ENCODE data around the gene TAS1R1.
"Not testable (repeated sequence)": the region's sequence is repeated elsewhere in the genome, so short reads cannot be mapped to it uniquely, and the experiment has no call there.

The TAS1R1 gene

GRCh38 chr1:6521536-6521935, 33.6 kb upstream of the TAS1R1 start:
- DNase-seq (ENCODE audit: low spot score): no peak

- peak; percentile 57 for DNase-seq (ENCODE audit: low spot score)
Measured at GRCh38 chr1:6523566-6523965, 31.5 kb upstream of the TAS1R1 start.

- DNase-seq (ENCODE audit: low spot score): no peak
Measured at GRCh38 chr1:6526316-6526715, 28.8 kb upstream of the TAS1R1 start.

DNA sequence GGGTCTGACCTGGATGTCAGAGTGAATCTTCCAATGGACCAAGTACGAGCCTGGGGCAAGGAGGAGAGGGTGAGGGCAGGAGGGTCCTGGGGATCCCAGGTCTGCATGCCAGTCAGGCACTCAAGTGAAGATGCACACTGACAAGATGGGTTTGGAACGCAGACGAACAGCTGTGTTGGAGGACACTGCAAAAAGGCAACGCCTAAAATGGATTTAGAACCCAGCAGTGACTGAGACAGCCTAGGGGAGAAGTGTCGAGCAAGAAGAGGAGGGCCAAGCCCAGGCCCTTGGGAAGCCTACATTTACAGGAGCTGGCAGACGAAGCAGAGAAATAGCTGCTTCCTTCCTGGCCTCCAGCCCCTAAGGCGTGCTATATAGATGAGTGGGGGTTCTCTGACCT, 26.6 kb upstream of the TAS1R1 start:
- DNase-seq (ENCODE audit: low spot score): no peak

DNA sequence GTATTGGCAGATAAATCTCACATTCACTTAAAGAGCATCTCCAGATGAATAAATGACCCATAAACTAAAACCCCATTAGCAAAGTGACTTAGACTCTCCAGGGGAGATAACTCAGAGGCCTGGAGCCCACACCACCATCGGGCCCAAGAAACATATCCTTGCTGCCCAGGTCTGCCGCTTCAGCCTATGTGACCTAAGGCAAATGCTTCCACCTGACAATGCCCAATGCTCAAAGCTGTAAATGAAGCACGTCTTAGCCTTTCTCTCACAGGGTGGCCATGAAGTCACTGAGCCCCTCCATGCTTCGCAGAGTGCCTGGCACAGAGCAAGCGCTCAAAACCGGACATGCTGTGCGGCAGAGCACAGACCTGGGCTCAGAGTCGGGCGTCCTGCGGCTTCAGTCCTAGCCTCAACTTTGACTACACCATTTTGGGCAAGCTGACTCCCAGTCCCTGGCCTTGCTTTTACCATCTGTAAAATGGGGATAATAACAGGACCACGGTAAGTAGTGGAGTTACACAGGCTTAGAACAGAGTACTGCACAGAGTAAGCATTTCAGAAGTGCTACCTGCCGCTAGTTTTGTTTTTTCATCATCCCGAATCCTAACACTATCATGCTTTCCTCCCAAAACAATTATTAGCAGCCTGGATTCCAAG, 24.5 kb upstream of the TAS1R1 start:
- DNase-seq (ENCODE audit: low spot score): no peak

DNA sequence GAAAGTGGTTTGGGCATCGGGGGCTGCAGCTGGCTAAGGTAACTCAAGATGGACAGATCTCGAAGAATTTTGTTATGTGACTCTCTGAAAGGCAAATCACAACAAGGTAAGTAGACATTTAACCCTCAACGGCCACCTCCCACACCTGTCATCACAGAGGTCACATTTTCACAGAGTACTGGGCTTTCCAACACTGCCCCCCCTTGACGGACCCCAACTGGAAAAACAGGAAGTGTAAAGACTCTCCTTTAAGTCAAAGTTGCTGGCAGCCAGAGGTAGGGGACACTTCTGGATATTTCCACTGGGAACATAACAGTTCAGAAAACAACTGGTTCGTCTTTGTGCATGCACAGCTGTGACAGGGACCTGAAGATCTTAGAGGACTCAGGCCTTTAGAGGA, 23.1 kb upstream of the TAS1R1 start:
- no peak for DNase-seq (ENCODE audit: low spot score)

DNA sequence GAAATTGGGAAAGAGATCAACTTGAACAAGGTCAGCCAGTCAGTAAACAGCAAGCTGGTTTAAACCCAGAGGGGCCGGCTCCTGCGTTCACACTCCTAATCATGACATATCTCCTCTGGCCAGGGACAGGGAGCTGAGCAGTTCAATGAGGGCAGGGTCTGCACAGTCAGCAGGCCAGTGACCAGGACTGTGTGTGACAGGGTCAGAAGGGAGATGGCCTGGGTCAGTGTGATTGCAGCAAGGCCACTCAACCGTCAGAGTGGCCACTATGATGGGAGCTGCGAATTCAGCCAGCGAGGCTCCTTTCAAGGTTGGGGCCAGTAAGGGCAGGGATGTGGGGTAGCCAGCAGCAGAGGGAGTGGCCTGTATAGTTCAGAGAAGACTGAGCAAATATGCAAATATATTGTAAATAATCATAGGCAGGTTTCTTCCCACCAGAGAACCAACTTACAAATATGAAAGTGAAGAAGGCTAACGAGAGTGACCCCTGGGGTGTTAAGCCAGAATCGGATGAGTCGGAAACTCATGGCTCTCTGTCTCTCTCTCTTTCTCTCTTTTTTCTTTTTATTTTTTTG, 20.8 kb upstream of the TAS1R1 start:
- no peak for DNase-seq (ENCODE audit: low spot score)

- DNase-seq (ENCODE audit: low spot score): no peak
Measured at GRCh38 chr1:6535214-6535613, 19.9 kb upstream of the TAS1R1 start.

DNA sequence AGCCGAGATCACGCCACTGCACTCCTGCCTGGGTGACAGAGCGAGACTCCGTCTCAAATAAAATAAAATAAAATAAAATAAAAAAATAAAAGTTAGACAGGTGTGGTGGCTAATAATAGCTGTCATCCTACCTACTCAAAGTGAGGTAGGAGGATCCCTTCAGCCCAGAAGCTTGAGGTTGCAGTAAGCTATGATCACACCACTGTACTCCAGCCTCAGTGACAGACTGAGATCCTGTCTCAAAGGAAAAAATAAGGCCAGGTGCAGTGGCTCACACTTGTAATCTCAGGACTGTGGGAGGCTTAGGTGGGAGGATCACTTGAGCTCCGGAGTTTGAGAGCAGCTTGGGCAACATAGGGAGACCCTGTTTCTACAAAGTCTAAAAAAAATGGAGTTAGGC, 18.8 kb upstream of the TAS1R1 start:
- DNase-seq (ENCODE audit: low spot score): no peak

DNA sequence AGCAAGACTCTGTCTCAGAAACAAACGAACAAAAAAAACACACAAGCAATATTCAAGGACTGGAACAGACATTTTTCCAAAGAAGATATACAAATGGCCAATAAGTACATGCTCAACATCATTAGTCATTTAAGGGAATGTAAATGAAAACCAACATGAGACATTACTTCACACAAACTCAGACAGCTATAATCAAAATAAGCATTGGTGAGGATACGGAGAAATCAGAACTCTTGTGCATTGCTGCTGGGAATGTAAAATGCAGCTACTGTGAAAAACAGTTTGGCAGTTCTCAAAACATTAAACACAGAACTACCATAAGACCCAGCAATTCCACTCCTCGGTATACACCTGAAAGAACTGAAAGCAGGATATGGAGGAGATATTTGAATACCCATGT, 16.2 kb upstream of the TAS1R1 start:
- DNase-seq (ENCODE audit: low spot score): no peak

GRCh38 chr1:6544831-6545230, 10.3 kb upstream of the TAS1R1 start:
- no peak for DNase-seq (ENCODE audit: low spot score)

GRCh38 chr1:6545276-6546112, 9.6 kb upstream of the TAS1R1 start:
- no peak for DNase-seq (ENCODE audit: low spot score)

GRCh38 chr1:6546326-6546725, 8.8 kb upstream of the TAS1R1 start:
- no peak for DNase-seq (ENCODE audit: low spot score)

DNA sequence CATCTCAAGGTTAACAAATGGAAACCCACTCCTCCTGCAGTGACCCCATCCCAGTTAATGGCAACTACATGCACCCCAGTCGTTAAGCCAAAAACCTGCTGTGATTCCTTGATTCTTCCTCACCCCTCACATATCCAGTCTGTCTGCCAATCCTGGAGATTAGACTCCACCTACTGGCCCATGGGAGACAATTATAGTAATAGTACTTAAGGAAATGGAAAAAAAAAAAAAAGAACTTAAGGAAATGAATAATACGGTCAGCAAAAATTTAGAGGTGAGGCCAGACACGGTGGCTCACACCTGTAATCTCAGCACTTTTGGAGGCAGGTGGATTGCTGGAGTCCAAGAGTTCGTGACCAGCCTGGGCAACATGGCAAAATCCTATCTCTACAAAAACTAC, 7.8 kb upstream of the TAS1R1 start:
- DNase-seq (ENCODE audit: low spot score): peak; percentile 51

GRCh38 chr1:6554031-6554906, 838 bp upstream of the TAS1R1 start, which contains the start of gene NOL9:
NOL9 (minus strand) TSS chr1:6554513; CDS start chr1:6554502, 11 bp downstream.
- peak; percentile 97 for DNase-seq (ENCODE audit: low spot score)

GRCh38 chr1:6557597-6557996, 2.5 kb downstream of the TAS1R1 start:
- DNase-seq (ENCODE audit: low spot score): no peak

DNA sequence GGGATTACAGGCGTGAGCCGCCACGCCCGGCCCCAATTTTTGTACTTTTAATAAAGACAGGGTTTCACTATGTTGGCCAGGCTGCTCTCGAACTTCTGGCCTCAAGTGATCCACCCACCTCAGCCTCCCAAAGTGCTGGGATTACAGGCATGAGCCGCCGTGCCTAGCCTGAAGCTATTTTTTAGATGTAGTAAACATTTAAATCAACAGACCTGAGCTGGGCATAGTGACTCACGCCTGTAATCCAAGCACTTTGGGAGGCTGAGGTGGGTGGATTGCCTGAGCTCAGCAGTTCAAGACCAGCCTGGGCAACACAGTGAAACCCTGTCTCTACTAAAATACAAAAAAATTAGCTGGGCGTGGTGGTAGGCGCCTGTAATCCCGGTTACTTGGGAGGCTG, 4.1 kb downstream of the TAS1R1 start:
- not testable (repeated sequence) for DNase-seq (ENCODE audit: low spot score)

DNA sequence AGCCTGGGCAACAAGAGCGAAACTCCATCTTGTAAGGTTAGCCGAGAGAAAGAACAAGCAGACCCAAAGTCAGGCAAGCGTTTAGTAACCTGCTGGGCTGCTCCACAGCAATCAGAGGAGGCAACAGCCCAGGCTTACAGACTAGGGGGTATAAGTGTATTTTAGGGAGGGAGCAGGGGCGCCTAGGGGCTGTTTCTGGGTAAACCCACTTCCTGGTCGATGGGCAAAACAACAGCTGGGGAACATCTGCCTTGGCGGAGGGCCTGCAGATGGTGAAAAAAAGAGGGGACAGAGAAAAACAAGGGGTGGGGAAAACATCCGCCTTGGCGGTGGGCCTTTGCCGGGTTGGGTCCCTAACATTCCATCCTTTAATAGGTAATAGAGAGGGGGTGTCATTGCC, 5.2 kb downstream of the TAS1R1 start:
- no peak for DNase-seq (ENCODE audit: low spot score)

DNA sequence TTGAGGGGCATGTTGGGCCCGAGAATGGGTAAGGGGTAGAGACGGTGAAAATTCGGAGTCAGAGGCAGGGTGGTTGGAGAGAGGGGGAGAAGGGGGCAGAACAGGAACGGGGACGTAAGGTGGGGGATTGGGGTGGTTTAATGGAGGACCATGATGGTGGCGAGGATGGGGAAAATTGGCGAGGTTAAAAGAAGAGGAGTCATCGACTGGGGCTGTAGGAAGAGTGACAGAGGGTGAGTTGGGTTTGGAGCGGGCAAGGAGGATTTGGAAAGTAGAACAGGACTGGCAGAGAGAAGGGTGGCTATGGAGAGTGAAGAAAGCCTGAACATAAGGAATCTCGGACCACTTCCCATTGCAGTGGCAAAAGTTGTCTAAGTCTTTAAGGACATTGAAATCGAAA, 13.9 kb downstream of the TAS1R1 start:
- DNase-seq (ENCODE audit: low spot score): no peak

DNA sequence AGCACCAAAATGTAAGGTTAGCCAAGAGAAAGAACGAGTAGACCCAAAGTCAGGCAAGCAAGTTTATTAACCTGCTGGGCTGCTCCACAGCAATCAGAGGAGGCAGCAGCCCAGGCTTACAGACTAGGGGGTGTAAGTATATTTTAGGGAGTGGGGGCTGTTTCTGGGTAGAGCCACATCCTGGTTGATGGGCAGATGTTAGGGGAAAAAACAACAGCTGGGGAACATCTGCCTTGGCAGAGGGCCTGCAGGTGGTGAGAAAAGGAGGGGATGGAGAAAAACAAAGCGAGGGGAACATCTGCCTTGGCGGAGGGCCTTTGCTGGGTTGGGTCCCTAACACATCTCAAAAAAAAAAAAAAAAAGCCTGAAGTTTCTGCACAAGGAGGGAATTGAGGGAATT, 15.0 kb downstream of the TAS1R1 start:
- DNase-seq (ENCODE audit: low spot score): no peak

DNA sequence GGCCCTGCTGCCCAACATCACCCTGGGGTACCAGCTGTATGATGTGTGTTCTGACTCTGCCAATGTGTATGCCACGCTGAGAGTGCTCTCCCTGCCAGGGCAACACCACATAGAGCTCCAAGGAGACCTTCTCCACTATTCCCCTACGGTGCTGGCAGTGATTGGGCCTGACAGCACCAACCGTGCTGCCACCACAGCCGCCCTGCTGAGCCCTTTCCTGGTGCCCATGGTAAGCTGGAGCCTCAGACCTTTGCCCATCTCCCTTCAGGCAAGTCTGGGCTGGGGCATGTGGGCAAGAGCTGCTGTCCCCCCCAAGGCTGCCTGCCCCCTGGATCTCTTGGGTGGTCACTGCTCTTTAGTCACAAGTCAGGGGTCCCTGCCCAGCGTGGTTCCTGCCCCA, 15.9 kb downstream of the TAS1R1 start:
- no peak for DNase-seq (ENCODE audit: low spot score)

- no peak for DNase-seq (ENCODE audit: low spot score)
Measured at GRCh38 chr1:6572653-6573383, 17.7 kb downstream of the TAS1R1 start.
